ENCODE data around the gene KMT2B.

Gene KMT2B

DNA sequence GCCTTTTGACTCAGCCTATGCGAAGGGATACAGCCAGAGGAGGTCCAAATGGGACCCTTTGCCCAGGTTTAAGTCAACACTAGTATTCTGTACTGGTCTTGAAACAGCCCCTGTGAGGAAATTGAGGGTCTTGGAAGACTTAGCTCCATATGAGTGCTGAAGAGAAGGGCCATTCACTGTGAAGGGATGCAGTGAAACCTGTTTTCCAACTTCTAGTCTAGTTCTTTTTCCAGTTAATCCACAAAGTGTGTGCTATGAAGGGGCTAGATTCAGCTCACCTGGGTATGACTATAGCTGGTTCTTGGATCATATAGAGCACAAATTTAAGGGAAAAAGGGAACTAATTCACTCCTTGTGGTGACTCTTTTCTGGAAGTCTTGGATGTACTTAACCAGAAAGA is 9.4 kb upstream of the KMT2B start:
- no peak for TF ChIP-seq CEBPB (IDR thresholded peaks at IDR 0.05)
- TF ChIP-seq FOXM1 (IDR thresholded peaks at IDR 0.05; ENCODE audit: borderline replicate concordance, low read depth), result no peak
- no peak for TF ChIP-seq EGR1 (IDR thresholded peaks at IDR 0.05)
- no peak for TF ChIP-seq NFIC (IDR thresholded peaks at IDR 0.05)
- TF ChIP-seq ZBTB7A (IDR thresholded peaks at IDR 0.05; ENCODE audit: low read depth), result no peak
- no peak for TF ChIP-seq TCF12 (IDR thresholded peaks at IDR 0.05; ENCODE audit: low read depth)
- TF ChIP-seq, protein P1, sequence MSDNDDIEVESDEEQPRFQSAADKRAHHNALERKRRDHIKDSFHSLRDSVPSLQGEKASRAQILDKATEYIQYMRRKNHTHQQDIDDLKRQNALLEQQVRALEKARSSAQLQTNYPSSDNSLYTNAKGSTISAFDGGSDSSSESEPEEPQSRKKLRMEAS (IDR thresholded peaks at IDR 0.05), result no peak
- TF ChIP-seq TEAD4 (IDR thresholded peaks at IDR 0.05), result no peak
- TF ChIP-seq EP300 (IDR thresholded peaks at IDR 0.05; ENCODE audit: borderline replicate concordance), result no peak
- TF ChIP-seq TAF1 (IDR thresholded peaks at IDR 0.05; ENCODE audit: low read depth), result no peak
- no peak for TF ChIP-seq RAD21 (IDR thresholded peaks at IDR 0.05; ENCODE audit: low read depth)
- TF ChIP-seq, protein P2, sequence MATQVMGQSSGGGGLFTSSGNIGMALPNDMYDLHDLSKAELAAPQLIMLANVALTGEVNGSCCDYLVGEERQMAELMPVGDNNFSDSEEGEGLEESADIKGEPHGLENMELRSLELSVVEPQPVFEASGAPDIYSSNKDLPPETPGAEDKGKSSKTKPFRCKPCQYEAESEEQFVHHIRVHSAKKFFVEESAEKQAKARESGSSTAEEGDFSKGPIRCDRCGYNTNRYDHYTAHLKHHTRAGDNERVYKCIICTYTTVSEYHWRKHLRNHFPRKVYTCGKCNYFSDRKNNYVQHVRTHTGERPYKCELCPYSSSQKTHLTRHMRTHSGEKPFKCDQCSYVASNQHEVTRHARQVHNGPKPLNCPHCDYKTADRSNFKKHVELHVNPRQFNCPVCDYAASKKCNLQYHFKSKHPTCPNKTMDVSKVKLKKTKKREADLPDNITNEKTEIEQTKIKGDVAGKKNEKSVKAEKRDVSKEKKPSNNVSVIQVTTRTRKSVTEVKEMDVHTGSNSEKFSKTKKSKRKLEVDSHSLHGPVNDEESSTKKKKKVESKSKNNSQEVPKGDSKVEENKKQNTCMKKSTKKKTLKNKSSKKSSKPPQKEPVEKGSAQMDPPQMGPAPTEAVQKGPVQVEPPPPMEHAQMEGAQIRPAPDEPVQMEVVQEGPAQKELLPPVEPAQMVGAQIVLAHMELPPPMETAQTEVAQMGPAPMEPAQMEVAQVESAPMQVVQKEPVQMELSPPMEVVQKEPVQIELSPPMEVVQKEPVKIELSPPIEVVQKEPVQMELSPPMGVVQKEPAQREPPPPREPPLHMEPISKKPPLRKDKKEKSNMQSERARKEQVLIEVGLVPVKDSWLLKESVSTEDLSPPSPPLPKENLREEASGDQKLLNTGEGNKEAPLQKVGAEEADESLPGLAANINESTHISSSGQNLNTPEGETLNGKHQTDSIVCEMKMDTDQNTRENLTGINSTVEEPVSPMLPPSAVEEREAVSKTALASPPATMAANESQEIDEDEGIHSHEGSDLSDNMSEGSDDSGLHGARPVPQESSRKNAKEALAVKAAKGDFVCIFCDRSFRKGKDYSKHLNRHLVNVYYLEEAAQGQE (IDR thresholded peaks at IDR 0.05; ENCODE audit: low read depth), result no peak
- TF ChIP-seq, protein P3, sequence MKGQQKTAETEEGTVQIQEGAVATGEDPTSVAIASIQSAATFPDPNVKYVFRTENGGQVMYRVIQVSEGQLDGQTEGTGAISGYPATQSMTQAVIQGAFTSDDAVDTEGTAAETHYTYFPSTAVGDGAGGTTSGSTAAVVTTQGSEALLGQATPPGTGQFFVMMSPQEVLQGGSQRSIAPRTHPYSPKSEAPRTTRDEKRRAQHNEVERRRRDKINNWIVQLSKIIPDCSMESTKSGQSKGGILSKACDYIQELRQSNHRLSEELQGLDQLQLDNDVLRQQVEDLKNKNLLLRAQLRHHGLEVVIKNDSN (IDR thresholded peaks at IDR 0.05), result no peak

DNA sequence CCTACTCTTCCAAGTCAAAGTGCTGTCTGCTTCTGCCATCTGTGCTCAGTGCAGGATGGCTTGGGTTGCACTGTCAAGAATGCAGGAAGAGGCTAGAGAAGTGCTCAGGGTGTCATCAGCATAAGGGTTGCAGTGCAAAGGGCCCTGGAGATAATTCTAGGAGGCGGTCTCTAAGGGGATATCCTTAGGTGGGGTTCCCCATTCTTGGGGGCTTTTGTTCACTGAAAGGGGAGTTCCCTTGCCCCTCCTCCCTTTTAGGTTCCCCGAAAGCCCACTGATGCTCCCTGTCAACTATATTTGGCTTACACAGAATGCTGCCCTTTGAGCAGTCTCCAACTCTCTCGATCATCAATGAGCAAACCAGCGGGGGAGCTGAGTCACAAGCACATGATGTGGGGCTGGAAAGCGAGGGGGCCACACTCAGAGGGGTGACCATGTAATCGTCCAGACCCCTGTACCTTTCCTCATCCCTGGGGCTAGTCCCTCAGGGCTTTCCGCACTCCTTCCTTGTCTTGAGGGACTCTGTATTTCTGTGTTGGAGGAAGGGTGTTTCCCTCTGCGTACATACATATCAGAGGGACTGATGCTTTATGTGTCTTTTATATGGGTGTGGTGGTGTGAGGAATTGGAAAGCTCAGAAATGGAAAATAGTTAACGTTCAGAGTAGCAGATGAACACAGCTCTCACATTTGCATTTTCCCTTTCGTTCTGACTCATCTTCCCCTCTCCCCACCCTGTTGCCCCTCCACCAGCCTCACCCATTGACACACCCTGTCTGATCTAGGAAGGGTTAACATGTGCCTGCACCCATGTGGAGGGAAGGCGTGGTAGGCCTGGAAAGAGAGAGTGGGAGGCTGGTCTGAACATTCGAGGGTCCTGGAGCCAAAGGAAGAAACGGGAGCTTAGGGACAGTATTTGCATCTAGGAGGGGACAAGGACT is 6.7 kb upstream of the KMT2B start:
- TF ChIP-seq TCF12 (IDR thresholded peaks at IDR 0.05; ENCODE audit: low read depth), result no peak
- TF ChIP-seq CEBPB (IDR thresholded peaks at IDR 0.05), result no peak
- TF ChIP-seq EGR1 (IDR thresholded peaks at IDR 0.05), result no peak
- TF ChIP-seq, protein P1 (IDR thresholded peaks at IDR 0.05), result no peak
- no peak for TF ChIP-seq CREB1 (IDR thresholded peaks at IDR 0.05; ENCODE audit: low read depth)
- TF ChIP-seq ZBTB7A (IDR thresholded peaks at IDR 0.05; ENCODE audit: low read depth), result no peak
- no peak for TF ChIP-seq YY1 (IDR thresholded peaks at IDR 0.05; ENCODE audit: low read depth)
- TF ChIP-seq TEAD4 (IDR thresholded peaks at IDR 0.05), result no peak
- TF ChIP-seq, protein P3 (IDR thresholded peaks at IDR 0.05), result no peak
- no peak for TF ChIP-seq EP300 (IDR thresholded peaks at IDR 0.05; ENCODE audit: borderline replicate concordance)
- TF ChIP-seq, protein P2 (IDR thresholded peaks at IDR 0.05; ENCODE audit: low read depth), result no peak
- no peak for TF ChIP-seq RAD21 (IDR thresholded peaks at IDR 0.05; ENCODE audit: low read depth)
- TF ChIP-seq TAF1 (IDR thresholded peaks at IDR 0.05; ENCODE audit: low read depth), result no peak
- TF ChIP-seq NFIC (IDR thresholded peaks at IDR 0.05), result no peak
- no peak for TF ChIP-seq FOXM1 (IDR thresholded peaks at IDR 0.05; ENCODE audit: borderline replicate concordance, low read depth)

DNA sequence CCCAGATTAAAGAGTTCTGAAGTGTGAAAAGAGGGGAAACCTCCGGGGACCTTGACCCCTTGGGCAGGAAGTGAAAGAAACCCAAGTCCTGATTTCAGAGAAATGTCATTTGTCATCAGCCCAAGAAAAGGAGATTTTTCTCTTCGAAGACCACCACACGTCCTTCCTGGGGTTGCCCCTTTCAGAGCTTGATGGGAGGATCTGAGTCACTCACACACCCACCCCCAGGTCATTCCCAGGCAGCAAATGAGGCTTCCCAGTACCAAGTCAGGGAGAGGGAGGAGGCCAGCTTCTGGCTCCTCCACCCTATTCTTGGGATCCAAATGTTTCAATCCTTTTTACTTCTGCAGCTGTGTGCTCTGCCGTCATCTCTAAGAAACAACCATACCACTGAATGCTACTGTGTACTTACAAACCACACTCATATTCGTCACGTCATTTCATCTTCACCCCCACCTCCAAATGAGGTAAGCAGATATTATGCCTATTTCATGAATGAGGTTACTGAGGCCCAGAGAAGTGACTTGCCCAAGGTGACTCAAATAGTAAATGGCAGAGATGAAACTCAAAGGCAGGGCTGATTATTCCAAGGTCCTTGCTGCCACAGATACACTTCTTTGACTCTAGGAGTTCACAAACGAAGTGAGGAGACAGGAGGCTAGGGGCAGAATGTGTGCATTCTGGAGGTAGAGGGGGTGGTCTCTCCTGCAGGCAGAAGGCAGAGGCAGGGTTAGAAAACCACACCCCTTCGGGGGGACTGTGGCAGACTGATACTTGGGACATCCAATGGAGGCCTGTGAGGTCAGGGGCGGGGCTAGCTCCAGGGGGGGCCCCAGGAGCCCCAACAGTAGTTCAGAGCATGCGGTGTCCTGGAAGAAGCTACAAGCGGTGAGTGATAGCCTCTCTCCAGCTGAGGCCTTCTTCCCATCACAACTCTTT is 5.0 kb upstream of the KMT2B start:
- TF ChIP-seq FOXM1 (IDR thresholded peaks at IDR 0.05; ENCODE audit: borderline replicate concordance, low read depth) (no peak), TAF1 (IDR thresholded peaks at IDR 0.05; ENCODE audit: low read depth) (no peak), ZBTB7A (IDR thresholded peaks at IDR 0.05; ENCODE audit: low read depth) (no peak), EGR1 (IDR thresholded peaks at IDR 0.05) (no peak), YY1 (IDR thresholded peaks at IDR 0.05; ENCODE audit: low read depth) (no peak), CREB1 (IDR thresholded peaks at IDR 0.05; ENCODE audit: low read depth) (no peak), NFIC (IDR thresholded peaks at IDR 0.05) (no peak), EP300 (IDR thresholded peaks at IDR 0.05; ENCODE audit: borderline replicate concordance) (no peak), CEBPB (IDR thresholded peaks at IDR 0.05) (no peak), TCF12 (IDR thresholded peaks at IDR 0.05; ENCODE audit: low read depth) (no peak)
- TF ChIP-seq, protein P1 (IDR thresholded peaks at IDR 0.05), result no peak
- TF ChIP-seq, protein P2 (IDR thresholded peaks at IDR 0.05; ENCODE audit: low read depth), result no peak
- TF ChIP-seq, protein P3 (IDR thresholded peaks at IDR 0.05), result no peak
